DMS 273 treated with DMSO at 0.1 percent for 48 hours (cell line): ENCODE measurements around the gene DZIP1.

Experiments
- DNase-seq: peaks from one replicate; lab custom pipeline; 2025; lab: John Stamatoyannopoulos, UW

DZIP1 gene

GRCh38 chr13:95643936-95644598 is 439 bp downstream of the DZIP1 start:
- DNase-seq: no peak

DNA sequence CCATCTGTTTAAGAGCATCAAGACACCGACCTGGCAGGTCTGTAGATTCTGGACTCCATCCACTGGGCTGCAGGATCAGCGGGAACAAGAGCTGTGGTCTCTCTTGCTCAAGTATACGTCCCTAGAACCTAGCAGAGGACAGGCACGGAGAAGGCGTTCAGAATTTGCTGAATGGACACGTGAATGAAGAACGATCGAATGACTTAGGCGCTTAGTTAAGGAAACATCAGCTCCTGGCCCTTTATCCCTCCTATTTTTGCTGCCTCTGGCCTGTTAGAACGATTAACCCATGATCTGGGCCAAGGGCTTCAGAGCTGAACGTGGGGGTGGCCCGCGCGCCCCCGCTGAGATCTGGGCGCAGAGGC is 953 bp downstream of the DZIP1 start:
- DNase-seq: peak; percentile 5

DNA sequence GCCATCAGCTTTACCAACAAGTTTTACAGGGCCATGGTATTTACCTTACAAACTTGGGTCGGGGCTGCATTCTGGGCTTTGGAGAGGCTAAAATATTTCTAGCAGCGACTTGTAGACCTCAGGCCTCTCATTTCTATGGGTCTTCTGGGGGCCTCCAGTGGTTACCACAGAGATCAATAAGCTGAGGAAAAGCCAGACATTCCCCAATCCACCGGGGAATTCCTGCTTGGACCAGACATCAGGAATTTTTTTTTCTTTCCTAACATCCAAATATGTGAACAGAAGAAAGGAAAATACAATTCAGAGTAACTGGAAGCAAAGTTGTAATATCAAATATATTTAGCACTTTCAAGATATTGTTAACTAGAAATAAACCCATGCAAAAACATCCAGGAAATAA is 1.5 kb downstream of the DZIP1 start:
- DNase-seq: no peak

DNA sequence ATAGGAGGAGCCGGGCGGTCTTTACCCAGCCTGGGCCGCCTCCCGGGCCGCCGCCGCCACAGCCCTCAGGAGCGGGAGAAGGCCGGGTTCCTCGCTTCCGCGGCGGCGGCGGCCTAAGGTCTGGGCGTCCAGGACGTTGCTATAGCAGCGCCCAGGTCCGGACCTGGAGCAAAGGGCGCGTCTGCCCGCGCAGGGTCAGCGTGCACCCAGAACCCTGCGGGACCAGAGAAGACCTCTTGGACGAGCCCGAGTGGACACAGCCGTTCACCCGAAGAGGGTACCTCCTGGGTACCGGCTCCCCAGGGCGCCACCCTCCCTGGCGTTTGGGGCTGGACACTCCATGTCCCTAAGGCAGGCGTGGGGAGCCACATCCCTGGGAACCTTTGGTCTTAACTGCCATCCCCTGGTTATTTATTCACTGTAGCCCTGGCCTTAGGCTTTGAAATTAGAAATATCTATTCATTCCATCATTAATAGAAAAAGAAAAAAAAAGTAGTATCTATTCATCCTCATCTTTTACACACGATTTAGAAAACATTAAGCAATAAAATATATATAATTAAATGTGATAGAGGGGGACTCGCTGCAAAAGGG is 2.4 kb downstream of the DZIP1 start:
- no peak for DNase-seq

- DNase-seq: no peak
These were observed 3.0 kb downstream of the DZIP1 start for GRCh38 chr13:95641291-95642027.

GRCh38 chr13:95636853-95637252 is 7.7 kb downstream of the DZIP1 start:
- no peak for DNase-seq

DNA sequence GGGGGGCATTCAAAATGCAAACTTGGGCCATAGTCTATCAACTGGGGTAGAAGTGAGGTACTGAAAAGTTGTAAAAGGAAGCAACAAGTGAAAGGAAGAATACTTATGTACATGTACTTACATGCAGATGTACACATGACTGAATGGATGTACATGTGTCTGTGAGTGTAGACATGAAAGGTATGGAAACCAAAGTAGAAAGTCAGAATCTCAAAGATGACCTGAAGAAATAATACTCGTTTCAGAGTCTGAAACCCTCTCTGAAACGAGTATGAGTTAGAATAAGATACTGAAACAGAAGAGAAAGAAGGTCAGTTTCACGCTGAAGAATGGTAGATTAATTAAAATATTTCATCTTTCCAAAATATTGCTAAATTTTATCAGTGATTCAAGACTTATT is 13.9 kb downstream of the DZIP1 start:
- no peak for DNase-seq

- DNase-seq: no peak
These were observed 15.4 kb downstream of the DZIP1 start for GRCh38 chr13:95629071-95629470.

DNA sequence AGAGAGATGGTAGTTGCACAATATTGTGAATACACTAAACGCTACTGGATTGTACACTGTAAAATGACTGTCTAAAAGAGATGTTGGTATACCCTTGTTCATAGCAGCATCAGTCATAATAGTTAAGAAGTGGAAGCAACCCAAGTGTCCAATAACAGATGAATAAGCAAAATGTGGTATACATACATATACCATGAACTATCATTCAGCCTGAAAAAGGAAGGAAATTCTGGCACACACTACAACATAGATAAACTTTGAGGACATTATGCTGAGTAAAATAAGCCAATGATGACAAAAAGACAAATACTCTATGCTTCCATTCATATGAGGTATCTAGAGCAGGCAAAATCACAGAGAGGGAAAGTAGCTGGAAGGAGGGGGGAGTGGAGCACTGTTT is 16.0 kb downstream of the DZIP1 start:
- DNase-seq: no peak

DNA sequence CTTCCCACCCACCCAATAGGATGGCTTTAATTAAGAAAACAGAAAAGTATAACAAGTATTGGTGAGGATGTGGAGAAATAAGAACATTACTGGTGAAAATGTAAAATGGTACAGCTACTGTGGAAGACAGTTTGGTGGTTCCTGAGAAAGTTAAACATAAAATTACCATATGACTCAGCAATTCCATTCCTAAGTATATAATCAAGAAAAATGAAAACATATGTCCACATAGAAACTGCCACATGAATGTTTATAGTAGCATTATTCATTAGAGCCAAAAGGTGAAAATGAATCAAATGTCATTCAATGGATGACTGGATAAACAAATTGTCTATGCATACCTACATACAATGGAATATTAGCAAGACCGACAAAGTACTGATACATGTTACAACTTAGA is 16.9 kb downstream of the DZIP1 start:
- DNase-seq: no peak

DNA sequence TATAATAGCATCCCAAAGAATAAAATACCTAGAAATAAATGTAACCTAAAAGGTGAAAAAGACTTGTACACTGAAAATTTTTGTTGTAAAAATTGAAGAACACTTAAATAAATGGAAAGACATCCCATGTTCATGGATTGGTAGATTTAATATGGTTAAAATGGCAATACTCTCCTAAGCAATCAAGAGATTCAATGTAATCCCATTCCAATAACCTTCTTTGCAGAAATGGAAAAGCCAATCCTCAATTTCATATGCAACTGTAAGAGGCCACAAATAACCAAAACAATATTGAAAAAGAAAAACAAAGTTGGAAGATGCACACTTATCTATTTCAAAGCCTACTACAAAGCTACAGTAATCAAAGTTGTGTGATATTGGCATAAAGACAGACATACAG is 17.7 kb downstream of the DZIP1 start:
- DNase-seq: no peak

DNA sequence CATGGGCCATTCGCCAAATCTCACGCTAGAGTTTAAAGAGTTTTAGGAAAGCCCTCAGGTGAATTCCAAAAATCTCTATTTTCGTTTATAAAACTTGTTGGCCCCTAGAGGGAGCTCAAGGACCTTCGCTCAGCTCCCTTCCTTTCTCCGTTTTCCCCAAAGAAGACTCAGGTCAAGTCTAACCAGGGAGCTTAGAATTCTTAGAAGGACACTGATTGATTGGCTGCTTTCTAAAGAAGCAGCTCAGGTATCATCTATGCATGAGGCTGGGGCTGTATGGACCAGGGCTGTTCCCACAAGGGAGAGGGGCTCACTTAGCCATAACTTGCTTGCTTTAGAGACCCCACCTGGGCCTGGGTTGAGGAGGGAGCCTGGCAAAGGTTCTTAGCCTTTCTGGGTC is 20.5 kb downstream of the DZIP1 start:
- no peak for DNase-seq

- no peak for DNase-seq
These were observed 21.4 kb downstream of the DZIP1 start for GRCh38 chr13:95623141-95623540.

DNA sequence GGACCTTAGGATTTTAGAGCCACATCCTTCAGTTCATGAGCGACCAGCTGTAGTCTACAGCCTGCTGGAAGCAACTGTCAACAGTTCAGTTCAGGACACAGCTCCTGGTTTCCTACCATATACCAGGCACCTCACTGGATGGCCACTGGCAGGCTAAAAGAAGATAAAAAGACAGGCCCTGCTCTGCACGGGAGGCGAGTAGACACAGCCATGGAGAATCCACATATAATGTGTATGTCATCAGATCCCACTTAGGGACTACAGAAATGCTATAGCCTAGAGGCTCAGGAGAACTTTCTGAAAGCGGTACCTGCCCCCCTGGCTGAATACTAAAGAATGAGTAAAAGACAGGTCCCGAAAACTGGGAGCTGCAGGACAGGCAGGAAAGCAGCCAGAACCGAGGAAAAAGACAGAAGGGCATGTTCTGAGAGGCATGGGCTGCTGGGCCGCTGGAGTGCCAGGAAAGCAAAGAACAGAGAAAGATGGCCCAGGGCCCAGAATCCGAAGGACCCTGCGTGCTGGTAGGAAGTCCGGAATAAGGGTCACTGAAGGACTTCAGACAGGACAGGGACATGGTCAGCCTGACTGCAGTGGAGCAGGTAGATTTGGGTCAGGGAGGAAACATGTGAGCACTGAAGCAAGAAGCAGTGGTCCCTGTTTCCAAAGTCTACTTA is 23.5 kb downstream of the DZIP1 start:
- DNase-seq: no peak

GRCh38 chr13:95620030-95620824 is 24.3 kb downstream of the DZIP1 start:
- no peak for DNase-seq

DNA sequence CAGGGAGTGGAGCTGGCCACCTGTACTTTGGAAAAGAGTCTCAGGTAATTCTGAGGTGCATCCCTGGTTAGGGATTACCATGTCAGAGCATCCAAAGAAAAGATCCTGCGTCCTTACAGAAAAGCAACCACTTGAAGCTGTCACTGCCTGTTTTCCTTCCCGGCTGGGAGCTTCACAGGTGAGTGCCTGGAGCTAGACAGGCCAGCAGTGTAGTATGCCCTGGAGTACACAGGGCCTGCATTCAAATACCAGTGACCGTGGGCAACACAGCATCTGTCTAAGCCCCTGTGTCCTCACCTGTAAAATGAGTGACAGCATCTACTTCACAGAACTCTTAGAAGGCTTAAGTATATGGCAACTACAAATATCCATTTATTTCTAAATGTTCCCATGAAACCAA is 29.0 kb downstream of the DZIP1 start:
- no peak for DNase-seq

DNA sequence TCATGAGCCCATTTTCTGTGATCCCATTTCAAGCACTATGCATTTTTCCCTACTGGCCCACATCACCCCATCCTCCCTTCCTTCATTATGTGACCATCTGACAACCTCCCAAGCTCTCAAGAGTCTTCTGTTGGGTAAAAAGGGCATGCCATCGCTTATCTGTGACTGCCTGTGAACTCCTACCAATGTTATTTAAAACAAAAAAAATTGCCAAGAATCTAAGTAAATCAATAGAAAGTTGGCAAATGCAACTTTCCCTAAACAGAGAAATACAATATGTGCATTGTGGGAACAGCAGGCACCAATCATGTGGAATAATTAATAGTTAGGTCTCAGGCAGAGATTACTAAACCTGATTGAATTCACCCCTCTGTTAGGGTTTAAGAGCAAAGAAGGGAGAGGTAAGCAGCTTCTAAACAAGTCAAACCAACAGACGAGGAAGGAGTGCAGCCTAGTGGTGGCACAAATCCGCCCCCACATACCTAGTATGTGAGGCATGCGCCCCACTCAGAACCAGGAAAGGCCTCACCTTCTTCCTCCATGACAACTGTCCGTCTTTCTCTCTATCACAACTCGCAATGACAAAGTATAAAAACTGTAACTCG is 29.8 kb downstream of the DZIP1 start:
- no peak for DNase-seq

- no peak for DNase-seq
These were observed 35.7 kb downstream of the DZIP1 start for GRCh38 chr13:95608640-95609323.

- no peak for DNase-seq
These were observed 37.1 kb downstream of the DZIP1 start for GRCh38 chr13:95607366-95607765.

DNA sequence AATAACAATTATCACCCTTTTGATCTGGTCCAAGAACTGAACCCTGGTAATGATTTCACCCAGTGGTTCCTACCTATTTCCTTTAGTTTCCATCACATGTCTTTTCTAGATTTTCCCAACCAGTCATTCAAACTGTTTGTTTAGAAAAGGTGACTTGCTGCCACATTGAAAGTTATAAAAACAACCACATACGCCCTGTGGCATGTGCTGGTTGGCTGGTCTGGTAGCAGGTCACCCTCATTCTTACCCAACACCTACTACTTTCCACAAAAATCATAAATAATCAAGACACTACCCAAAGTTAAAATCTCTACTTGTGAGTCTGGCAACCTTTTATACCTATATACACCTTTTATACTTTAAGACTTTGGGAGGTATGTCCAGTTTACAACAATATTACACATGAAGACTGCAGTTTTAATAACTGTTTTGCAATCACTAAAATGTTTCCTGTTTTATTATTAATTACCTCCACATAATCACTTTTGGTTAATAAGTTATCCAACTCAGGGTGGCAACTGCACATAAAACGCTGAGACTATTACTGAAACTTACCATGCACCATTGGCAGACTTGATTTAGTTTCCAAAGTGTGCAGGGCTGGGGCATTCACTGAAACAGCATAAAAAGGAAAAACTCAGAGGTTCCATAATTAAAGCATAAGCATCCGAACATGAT is 38.9 kb downstream of the DZIP1 start:
- DNase-seq: no peak

- DNase-seq: no peak
These were observed 40.0 kb downstream of the DZIP1 start for GRCh38 chr13:95604556-95604915.
